ENCODE measurements around the gene LYVE1. TPM values are rescaled to one million over a fixed set of nuclear protein-coding genes. Genes with fewer than 3 reads are reported as not detected.

LYVE1 gene
- total RNA-seq, 1 experiment from 2014 or later: 0.11 TPM

- no peak overlapping the region for H3K4me3 ChIP-seq (ENCODE audit: low read depth, low read length, poor library complexity, severe bottlenecking)
- DNase-seq (ENCODE audit: low spot score): no peak
- H3K4me1 ChIP-seq (ENCODE audit: insufficient read depth, low read length, poor library complexity, severe bottlenecking): peaks cover 26% of the 10 kb centered on the region
- no peaks in the 10 kb centered on the region for H3K9me3 ChIP-seq (ENCODE audit: low read depth, low read length, poor library complexity, severe bottlenecking)
- no peaks in the 10 kb centered on the region for H3K27me3 ChIP-seq (replicated peaks; ENCODE audit: insufficient read depth, low read depth, low read length, poor library complexity)
- H3K36me3 ChIP-seq (ENCODE audit: insufficient read depth, low read length, poor library complexity, severe bottlenecking): no peaks in the 10 kb centered on the region
- POLR2A ChIA-PET (ENCODE audit: low non-redundant PET): no interaction called here
- no peak overlapping the region for H3K27ac ChIP-seq (ENCODE audit: low read depth, low read length, poor library complexity, severe bottlenecking)
- TF ChIP-seq EZH2 (IDR thresholded peaks at IDR 0.05; ENCODE audit: borderline replicate concordance, low read depth, low read length, poor library complexity, severe bottlenecking) (no peak), CTCF (conservative IDR thresholded peaks at IDR 0.05; ENCODE audit: low read depth, low read length) (no peak)
- BruUV-seq (replicated peaks): no TSS peak
- CTCF ChIA-PET: no interaction called here
- intact Hi-C loops (cut with micrococcal nuclease; ENCODE audit: unreplicated experiment): loop anchor here (2.0 kb wide), 1 partner anchor 169 kb away; no protein-coding TSS in a partner anchor
These were observed 3.0 kb downstream of the LYVE1 start for GRCh38 chr11:10565493-10565892.

- H3K4me3 ChIP-seq (ENCODE audit: low read depth, low read length, poor library complexity, severe bottlenecking): no peak overlapping the region
- TF ChIP-seq CTCF (conservative IDR thresholded peaks at IDR 0.05; ENCODE audit: low read depth, low read length) (peak; percentile 53), EZH2 (IDR thresholded peaks at IDR 0.05; ENCODE audit: borderline replicate concordance, low read depth, low read length, poor library complexity, severe bottlenecking) (no peak)
- intact Hi-C loops (cut with micrococcal nuclease; ENCODE audit: unreplicated experiment): loop anchor here (1.0 to 2.0 kb wide), 2 partner anchors 89 to 170 kb away; no protein-coding TSS in a partner anchor
- H3K36me3 ChIP-seq (ENCODE audit: insufficient read depth, low read length, poor library complexity, severe bottlenecking): no peaks in the 10 kb centered on the region
- no peaks in the 10 kb centered on the region for H3K9me3 ChIP-seq (ENCODE audit: low read depth, low read length, poor library complexity, severe bottlenecking)
- H3K27ac ChIP-seq (ENCODE audit: low read depth, low read length, poor library complexity, severe bottlenecking): peak overlapping the region; percentile 50
- ChIA-PET POLR2A (ENCODE audit: low non-redundant PET) (no interaction called here), CTCF (no interaction called here)
- DNase-seq (ENCODE audit: low spot score): peak; percentile 46
- peaks cover 26% of the 10 kb centered on the region for H3K4me1 ChIP-seq (ENCODE audit: insufficient read depth, low read length, poor library complexity, severe bottlenecking)
- no peaks in the 10 kb centered on the region for H3K27me3 ChIP-seq (replicated peaks; ENCODE audit: insufficient read depth, low read depth, low read length, poor library complexity)
- no TSS peak for BruUV-seq (replicated peaks)
These were observed 3.7 kb downstream of the LYVE1 start for GRCh38 chr11:10564696-10565318.

GRCh38 chr11:10564030-10564429, 4.4 kb downstream of the LYVE1 start:
- no peaks in the 10 kb centered on the region for H3K36me3 ChIP-seq (ENCODE audit: insufficient read depth, low read length, poor library complexity, severe bottlenecking)
- H3K27ac ChIP-seq (ENCODE audit: low read depth, low read length, poor library complexity, severe bottlenecking): peak overlapping the region; percentile 50
- no peaks in the 10 kb centered on the region for H3K9me3 ChIP-seq (ENCODE audit: low read depth, low read length, poor library complexity, severe bottlenecking)
- CTCF ChIA-PET: no interaction called here
- DNase-seq (ENCODE audit: low spot score): no peak
- TF ChIP-seq CTCF (conservative IDR thresholded peaks at IDR 0.05; ENCODE audit: low read depth, low read length) (no peak), EZH2 (IDR thresholded peaks at IDR 0.05; ENCODE audit: borderline replicate concordance, low read depth, low read length, poor library complexity, severe bottlenecking) (no peak)
- intact Hi-C loops (cut with micrococcal nuclease; ENCODE audit: unreplicated experiment): loop anchor here (1.0 to 2.0 kb wide), 2 partner anchors 90 to 171 kb away; no protein-coding TSS in a partner anchor
- peaks cover 26% of the 10 kb centered on the region for H3K4me1 ChIP-seq (ENCODE audit: insufficient read depth, low read length, poor library complexity, severe bottlenecking)
- BruUV-seq (replicated peaks): no TSS peak
- H3K27me3 ChIP-seq (replicated peaks; ENCODE audit: insufficient read depth, low read depth, low read length, poor library complexity): no peaks in the 10 kb centered on the region
- no peak overlapping the region for H3K4me3 ChIP-seq (ENCODE audit: low read depth, low read length, poor library complexity, severe bottlenecking)
- POLR2A ChIA-PET (ENCODE audit: low non-redundant PET): no interaction called here

All from A673 (cell line).